SK-MEL-5 (cell line): Measurements from ENCODE around the gene DOHH. TPM values are rescaled to one million over a fixed set of nuclear protein-coding genes. Genes with fewer than 3 reads are reported as not detected.
"Not testable (repeated sequence)": the region's sequence is repeated elsewhere in the genome, so short reads cannot be mapped to it uniquely, and the experiment has no call there.

Experiments used
- DNase-seq: peaks from one replicate; pipeline ENCODE4 v3.0.0-alpha.2; 2016; ENCODE audit warnings: low read depth, low spot score
- in situ Hi-C: cut with HindIII; loops from 2 replicates; pipeline ENCODE4 v1.10.0; 2016; ENCODE audit warnings: low sequenced_read_pairs, high pct_unique_total_duplicates, low pct_unique_long_range_greater_than_20kb
- total RNA-seq: library from RNA; depleted of rRNA; stranded (reverse); fragments of >200 nt; shearing (Covaris generic); gene quantifications from 2 replicates; pipeline ENCODE4 v1.2.3, GENCODE V29; 2014

The DOHH gene
- total RNA-seq, 1 experiment from 2014 or later, result 13.4 TPM

- in situ Hi-C loops, result no loop called here
- no peak for DNase-seq
These were observed 42.8 kb downstream of the DOHH start for GRCh38 chr19:3457528-3458228.

DNA sequence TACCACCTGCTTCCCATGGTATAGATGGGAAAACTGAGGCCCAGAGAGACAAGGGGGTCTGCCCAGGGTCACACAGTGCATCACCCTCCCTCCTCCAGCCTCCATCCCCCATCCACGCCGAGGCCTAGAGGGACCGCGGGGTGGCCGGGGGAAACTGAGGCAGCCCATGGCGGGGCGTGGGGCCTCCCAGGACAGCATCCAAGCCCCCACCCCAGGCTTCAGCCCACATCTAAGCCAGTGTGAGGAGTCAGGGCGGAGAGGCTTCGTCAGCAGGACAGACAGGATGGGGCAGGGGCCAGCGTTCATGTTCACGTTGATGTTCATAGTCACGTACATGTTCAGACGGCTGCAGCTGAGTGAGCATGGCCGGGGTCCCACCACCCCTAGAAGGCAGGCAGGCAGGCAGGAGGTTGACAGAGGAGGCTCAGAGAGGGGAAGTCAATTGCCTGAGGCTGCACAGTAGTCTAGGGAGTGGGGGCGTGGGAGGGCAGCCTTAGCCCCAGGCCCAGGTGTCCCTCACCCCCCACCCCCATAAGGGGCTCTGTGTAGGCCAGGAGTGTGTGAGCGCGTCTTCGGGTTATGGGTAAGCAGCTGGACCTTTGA, 43.4 kb downstream of the DOHH start:
- in situ Hi-C loops, result no loop called here
- DNase-seq, result no peak

DNA sequence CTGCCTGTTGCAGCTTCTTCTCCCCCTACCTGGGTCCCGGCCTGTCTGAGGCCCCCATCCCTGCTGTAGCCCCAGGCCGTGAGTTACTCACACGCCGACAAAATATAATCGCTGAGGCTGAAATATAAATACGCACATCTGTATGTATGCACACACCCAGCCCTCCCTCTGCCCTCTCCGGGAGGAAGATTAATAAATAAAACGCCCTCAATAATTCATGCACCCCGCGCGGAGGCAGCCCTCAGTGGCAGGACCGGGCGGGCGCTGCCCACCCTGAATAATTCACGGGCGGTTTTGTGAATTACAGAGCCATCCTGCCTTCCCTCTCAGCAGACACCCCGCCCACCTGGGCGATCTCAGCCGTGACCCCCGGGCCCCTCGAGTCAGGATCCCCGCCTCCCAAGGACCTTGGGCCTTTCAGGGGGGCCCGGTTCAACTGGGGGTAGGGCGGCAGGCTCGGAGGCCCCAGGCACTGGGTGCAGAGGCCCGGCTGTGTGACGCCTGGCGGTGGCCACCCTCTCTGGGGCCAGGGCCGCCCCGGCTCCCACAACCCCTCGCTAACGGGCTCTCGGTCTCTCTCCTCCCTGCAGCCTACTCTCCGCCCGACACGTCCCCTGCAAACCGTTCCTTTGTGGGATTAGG, 44.4 kb downstream of the DOHH start:
- no peak for DNase-seq
- in situ Hi-C loops, result no loop called here

DNA sequence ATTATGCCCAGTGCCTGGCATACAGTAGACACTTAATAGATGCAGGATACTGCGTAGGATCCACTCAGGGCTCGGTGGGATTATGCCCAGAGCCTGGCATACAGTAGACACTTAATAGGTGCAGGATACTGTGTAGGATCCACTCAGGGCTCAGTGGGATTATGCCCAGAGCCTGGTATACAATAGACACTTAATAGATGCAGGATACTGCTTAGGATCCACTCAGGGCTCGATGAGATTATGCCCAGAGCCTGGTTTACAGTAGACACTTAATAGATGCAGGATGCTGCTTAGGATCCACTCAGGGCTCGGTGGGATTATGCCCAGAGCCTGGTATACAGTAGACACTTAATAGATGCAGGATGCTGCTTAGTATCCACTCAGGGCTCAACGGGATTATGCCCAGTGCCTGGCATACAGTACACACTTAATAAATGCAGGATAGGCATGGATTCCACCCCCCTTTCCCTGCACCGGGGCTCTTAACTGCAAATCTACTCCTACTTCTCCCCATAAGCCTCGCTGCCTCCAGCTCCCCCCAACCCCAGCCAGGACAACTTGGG, 45.0 kb downstream of the DOHH start:
- in situ Hi-C loops, result no loop called here
- no peak for DNase-seq

DNA sequence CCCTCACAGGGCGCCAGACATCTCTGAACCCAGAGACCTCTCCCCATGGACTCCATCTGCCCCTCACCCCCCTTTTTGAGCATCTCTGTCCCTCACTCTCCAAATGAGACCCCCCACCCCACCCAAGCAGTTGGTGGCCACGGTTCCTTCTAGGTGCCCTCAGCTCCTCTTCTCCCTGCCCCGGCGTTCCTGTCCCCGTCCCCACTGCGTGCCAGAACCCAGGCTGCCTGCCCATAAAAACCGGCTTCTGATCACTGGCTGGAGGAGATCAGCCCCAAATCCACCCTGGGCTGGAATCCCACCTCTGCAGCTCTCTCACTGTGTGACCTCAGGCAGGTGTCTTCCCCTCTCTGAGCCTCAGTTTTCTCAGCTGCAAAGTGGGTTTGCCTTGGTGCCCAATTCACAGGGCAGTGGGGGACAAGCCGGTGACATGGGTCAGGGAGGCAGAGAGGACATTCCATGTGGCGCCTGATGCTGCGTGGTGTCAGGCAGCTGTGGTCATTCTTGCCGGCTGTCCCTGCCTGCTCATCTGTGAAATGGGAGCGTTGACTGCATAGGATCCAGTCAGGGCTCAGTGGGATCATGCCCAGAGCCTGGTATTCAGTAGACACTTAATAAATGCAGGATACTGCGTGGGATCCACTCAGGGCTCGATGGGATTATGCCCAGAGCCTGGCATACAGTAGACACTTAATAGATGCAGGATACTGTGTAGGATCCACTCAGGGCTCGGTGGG, 45.6 kb downstream of the DOHH start:
- in situ Hi-C loops, result no loop called here
- DNase-seq, result no peak

DNA sequence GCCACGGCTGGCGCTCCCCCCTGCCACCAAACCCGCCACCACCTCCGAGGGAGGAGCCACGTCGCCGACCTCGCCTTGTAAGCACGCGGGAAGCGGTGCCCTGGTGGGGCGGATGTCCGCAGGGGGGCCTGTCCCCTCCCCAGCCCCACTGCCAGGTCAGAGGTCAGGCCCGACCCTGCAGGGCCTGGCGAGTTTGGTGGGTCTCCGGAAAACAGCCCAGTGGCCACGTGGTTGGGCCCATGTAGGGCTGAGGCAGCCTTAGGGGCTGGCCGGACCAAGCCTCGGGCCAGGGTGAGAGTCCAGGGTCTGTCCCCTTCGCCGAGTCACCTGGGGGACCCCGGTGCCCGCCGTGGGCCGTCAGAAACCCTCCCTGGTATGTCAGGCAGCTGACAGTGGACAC, 46.6 kb downstream of the DOHH start:
- in situ Hi-C loops, result no loop called here
- no peak for DNase-seq

DNA sequence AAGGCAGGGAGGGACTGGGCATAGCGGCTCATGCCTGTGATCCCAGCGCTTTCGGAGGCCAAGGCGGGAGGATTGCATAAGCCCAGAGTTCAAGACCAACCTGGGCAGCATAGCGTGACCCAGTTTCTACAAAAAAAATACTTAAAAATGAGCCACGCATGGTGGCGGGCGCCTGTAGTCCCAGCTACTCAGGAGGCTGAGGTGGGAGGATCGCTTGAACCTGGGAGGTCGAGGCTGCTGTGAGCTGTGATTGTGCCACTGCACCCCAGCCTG, 47.6 kb downstream of the DOHH start:
- in situ Hi-C loops, DNase-seq: not testable (repeated sequence)

GRCh38 chr19:3452171-3452941, 48.1 kb downstream of the DOHH start:
- DNase-seq, result no peak
- in situ Hi-C loops, result no loop called here

DNA sequence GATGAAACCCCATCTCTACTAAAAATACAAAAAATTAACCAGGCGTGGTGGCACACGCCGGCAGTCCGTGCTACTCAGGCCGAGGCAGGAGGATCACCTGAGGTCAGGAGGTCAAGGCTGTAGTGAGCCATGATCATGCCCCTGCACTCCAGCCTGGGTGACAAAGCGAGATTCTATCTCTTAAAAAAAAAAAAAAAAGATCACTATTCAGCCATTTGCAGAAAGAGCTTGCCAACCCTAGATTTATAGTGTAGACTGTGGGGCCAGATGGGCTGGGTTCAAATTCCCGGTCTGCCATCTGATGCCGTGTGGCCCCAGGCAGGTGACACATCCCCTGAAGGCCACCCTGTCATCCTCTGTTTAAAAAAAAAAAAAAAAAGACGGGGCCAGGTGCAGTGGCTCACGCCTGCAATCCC, 49.0 kb downstream of the DOHH start:
- peak; percentile 41 for DNase-seq
- in situ Hi-C loops, result no loop called here

DNA sequence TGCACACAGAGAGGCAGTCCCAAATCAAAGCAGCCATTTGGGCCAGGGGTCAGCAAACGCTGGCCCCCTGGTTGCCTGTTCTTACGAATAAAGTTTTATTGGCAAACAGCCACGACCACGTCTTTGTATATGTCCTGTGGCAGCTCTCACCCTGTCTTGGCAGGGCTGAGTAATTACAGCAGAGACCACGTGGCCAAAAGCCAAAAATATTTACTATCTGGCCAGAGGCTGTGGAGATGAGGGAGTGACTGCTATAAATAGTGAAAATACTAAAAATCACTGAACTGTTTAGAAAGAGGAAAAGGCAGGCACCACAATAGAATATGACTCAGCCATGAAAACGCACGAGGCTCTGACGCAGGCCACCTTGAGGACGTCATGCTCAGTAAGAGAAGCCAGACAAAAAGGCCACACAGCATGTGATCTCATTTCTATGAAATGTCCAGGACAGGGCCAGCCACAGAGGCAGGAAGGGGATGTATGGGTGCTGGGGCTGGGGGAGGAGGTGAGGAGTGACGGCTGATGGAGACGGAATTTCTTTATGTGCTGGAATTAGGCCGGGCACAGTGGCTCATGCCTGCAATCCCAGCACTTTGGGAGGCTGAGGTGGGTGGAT, 49.6 kb downstream of the DOHH start:
- peak; percentile 99 for DNase-seq
- in situ Hi-C loops, result no loop called here

GRCh38 chr19:3448616-3449334, 51.7 kb downstream of the DOHH start:
- DNase-seq, result no peak
- in situ Hi-C loops, result no loop called here

GRCh38 chr19:3446657-3447056, 53.8 kb downstream of the DOHH start:
- in situ Hi-C loops, DNase-seq: not testable (repeated sequence)

DNA sequence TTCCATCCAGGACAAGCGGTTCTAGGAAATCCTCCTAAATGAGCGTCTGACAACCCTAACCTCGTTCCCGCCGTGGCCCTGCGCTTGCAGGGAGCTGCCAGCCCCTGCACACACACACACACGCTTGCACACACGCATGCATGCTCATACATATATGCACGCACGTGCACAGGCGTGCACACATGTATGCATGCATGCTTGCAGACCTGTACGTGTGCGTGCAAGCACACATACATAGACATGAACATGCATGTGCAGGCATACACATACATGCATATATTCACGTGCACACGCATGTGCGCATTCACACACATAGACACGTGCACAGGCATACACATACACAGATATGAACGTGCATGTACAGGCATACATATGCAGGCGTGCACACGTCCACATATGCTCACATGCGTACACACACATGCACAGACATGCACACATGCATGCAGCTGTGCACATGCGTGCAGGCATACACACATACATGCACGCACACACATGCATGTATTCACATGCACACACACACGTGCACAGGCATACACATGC, 55.7 kb downstream of the DOHH start:
- in situ Hi-C loops, result no loop called here
- DNase-seq, result no peak

DNA sequence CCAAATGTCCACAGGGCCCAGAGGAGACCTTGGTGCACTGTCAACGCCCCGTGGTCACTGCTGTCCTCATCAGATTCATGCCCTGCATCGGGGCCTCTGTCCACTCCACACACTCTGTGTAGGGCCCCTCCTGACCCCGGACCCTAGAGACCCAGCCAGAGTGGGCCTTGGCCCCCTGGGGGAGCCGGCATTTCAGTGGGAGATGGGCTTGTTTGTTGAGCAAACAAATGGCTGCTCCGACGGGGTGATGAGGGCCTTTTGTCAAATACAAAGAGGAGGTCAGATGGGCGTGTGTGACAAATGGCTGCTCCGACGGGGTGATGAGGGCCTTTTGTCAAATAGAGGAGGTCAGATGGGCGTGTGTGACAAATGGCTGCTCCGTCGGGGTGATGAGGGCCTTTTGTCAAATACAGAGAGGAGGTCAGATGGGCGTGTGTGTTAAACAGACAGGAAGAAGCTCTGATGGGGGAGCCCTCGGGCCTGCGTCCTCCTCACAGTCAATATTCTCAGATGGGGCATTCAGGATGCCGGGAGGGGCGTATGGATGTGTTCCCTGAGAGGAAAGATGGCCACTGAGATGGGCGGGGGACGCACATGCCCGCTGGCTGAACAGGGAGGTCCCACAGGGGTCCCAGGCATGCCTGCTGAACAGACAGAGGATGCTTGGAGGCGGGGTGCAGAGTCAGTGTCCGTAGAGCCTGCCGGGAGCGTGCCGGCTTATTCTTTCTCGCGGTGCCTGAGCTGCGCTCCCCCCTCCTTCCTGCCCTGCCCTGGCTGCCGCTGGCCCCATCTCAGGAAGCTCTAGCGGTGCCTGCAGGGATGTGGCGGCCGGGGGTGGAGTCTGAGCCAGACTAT, 56.4 kb downstream of the DOHH start:
- no peak for DNase-seq
- in situ Hi-C loops, result no loop called here

DNA sequence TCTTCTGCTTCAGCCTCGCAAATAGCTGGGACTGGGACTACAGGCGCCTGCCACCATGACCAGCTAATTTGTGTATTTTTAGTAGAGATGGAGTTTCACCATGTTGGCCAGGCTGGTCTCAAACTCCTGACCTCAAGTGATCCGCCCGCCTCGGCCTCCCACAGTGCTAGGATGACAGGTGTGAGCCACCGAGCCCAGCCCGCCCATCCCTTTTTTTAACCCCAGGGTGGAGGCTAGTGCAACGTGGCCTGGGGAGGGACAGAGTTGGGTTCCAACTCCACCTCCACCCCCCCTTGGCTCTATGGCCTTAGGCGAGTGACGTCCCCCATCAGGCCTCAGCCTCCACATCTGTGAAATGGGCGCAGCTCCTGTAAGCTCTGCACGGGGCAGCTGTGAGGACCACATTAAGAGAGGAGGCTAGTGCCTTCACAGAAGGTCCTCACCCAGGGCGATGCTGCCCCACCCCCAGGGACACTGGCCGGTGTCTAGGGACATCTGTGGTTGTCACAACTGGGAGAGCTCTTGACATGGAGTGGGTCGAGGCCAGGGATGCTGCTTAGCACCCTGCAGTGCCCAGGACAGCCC, 57.9 kb downstream of the DOHH start:
- in situ Hi-C loops, result no loop called here
- no peak for DNase-seq
